ENCODE results near the gene WIF1.

DNA sequence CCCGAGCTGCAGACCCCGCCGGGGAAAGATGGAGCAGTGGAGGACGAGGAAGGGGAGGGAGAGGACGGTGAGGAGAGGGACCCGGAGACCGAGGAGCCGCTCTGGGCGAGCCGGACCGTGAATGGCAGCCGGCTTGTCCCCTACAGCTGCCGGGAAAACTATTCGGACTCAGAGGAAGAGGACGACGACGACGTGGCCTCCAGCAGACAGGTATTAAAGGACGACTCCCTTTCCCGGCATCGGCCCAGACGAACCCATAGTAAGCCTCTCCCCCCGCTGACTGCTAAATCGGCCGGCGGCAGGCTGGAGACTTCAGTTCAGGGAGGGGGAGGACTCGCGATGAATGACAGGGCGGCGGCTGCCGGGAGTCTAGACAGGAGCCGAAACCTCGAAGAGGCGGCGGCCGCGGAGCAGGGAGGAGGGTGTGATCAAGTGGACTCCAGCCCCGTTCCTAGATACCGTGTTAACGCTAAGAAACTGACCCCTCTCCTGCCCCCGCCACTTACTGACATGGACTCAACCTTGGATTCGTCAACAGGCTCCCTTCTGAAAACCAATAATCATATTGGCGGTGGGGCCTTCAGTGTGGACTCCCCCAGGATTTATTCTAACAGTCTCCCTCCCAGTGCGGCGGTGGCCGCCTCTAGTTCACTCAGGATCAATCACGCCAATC lies 49.2 kb upstream of the WIF1 start:
- TF ChIP-seq OSR1 (CRISPR knock-in tag; IDR thresholded peaks at IDR 0.05) (no peak), ZFP3 (CRISPR knock-in tag; IDR thresholded peaks at IDR 0.05) (no peak), TCF4 (CRISPR knock-in tag; IDR thresholded peaks at IDR 0.05; ENCODE audit: borderline replicate concordance) (no peak), ISL1 (CRISPR knock-in tag; IDR thresholded peaks at IDR 0.05) (no peak), TOX (CRISPR knock-in tag; IDR thresholded peaks at IDR 0.05; ENCODE audit: borderline replicate concordance) (no peak), GLIS3 (CRISPR knock-in tag; IDR thresholded peaks at IDR 0.05) (no peak)
- TF ChIP-seq, protein P1, sequence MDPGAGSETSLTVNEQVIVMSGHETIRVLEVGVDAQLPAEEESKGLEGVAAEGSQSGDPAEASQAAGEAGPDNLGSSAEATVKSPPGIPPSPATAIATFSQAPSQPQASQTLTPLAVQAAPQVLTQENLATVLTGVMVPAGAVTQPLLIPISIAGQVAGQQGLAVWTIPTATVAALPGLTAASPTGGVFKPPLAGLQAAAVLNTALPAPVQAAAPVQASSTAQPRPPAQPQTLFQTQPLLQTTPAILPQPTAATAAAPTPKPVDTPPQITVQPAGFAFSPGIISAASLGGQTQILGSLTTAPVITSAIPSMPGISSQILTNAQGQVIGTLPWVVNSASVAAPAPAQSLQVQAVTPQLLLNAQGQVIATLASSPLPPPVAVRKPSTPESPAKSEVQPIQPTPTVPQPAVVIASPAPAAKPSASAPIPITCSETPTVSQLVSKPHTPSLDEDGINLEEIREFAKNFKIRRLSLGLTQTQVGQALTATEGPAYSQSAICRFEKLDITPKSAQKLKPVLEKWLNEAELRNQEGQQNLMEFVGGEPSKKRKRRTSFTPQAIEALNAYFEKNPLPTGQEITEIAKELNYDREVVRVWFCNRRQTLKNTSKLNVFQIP (CRISPR knock-in tag; IDR thresholded peaks at IDR 0.05; ENCODE audit: borderline replicate concordance, low read depth) = no peak
- TF ChIP-seq, protein P2, sequence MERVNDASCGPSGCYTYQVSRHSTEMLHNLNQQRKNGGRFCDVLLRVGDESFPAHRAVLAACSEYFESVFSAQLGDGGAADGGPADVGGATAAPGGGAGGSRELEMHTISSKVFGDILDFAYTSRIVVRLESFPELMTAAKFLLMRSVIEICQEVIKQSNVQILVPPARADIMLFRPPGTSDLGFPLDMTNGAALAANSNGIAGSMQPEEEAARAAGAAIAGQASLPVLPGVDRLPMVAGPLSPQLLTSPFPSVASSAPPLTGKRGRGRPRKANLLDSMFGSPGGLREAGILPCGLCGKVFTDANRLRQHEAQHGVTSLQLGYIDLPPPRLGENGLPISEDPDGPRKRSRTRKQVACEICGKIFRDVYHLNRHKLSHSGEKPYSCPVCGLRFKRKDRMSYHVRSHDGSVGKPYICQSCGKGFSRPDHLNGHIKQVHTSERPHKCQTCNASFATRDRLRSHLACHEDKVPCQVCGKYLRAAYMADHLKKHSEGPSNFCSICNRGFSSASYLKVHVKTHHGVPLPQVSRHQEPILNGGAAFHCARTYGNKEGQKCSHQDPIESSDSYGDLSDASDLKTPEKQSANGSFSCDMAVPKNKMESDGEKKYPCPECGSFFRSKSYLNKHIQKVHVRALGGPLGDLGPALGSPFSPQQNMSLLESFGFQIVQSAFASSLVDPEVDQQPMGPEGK (CRISPR knock-in tag; IDR thresholded peaks at IDR 0.05; ENCODE audit: borderline replicate concordance) = no peak

Data from SK-N-SH treated with all-trans-retinoic acid at 6 μM for 48 hours (cell line).